NB4 (cell line): ENCODE data around the gene WIZ.

Experiments used
- CTCF ChIP-seq: IDR thresholded peaks from one replicate; pipeline ENCODE4 v1.5.1; 2012; ENCODE audit warnings: low read depth, low read length
- MAX ChIP-seq: IDR thresholded peaks from 2 replicates; pipeline ENCODE4 v1.6.1; 2011; ENCODE audit warnings: low read depth, low read length

GRCh38 chr19:15433519-15434069 is 16.2 kb downstream of the WIZ start:
- no peak for TF ChIP-seq CTCF
- no peak for TF ChIP-seq MAX
